Pancreas (tissue), 10 donors: ENCODE measurements around the gene RAD18. TPM values are rescaled to one million over a fixed set of nuclear protein-coding genes. Genes with fewer than 3 reads are reported as not detected.

ENCODE experiments used
- ATAC-seq, 4 donors: fragments of 200-7000 bp; cut with Tn5 transposase; one replicate each; pipeline versions ENCODE4 v1.8.0 to v1.9.1; 2020; ENCODE audit warnings: mild to moderate bottlenecking in 4 of 4, moderate library complexity in 4 of 4
- DNase-seq, 6 donors: peaks; one replicate each; pipeline ENCODE4 v3.0.0-alpha.2; 2020
- FAIRE-seq: peaks from 2 replicates; lab custom pipeline; 2012; peaks lifted over from hg19 to GRCh38; lab: Jason Lieb, UNC
- H3K27ac ChIP-seq, 4 donors: fragments of 200-600 bp; sonication (generic); 1 replicate in 3 of 4; 2 replicates in 1 of 4; pipeline versions ENCODE4 v1.5.0 to v1.8.0; 2020
- H3K27me3 ChIP-seq, 4 donors: fragments of 200-600 bp; one replicate each; pipeline ENCODE4 v1.8.0; 2021
- H3K36me3 ChIP-seq, 3 donors: fragments of 200-600 bp; sonication (generic) in 1 of 3; one replicate each; pipeline versions ENCODE4 v1.5.0 to v1.8.0; 2020 to 2021
- H3K4me1 ChIP-seq, 3 donors: fragments of 200-600 bp; one replicate each; pipeline ENCODE4 v1.8.0; 2021
- H3K4me3 ChIP-seq, 4 donors: fragments of 200-600 bp; sonication (generic) in 2 of 4; one replicate each; pipeline versions ENCODE4 v1.5.0 to v1.8.0; 2020 to 2021
- H3K9me3 ChIP-seq, 4 donors: fragments of 200-600 bp; one replicate each; pipeline ENCODE4 v1.8.0; 2021
- WGBS, 2 donors: extraction: QIAGEN DNeasy Blood & Tissue Kit; methylation state at CpG; one replicate each; pipeline ENCODE4 v1.1.7; 2013; 5-methylcytosine and 5-hydroxymethylcytosine counted together
- intact Hi-C, 3 donors: fragments of 100-400 bp; cut with DNase I; formaldehyde crosslinking; loops; one replicate each; pipeline versions ENCODE4 v1.11.1 to v1.14.2; 2022
- polyA plus RNA-seq, 2 donors: library from polyadenylated mRNA; stranded (reverse); fragments of 200-250 nt; gene quantifications; one replicate each; pipeline ENCODE4 v1.2.3, GENCODE V29; 2013
- total RNA-seq, 6 donors: library from RNA; stranded (reverse); fragmentation: NEBNext Ultra II Directional in 4 of 6; extraction: Animal tissue kit (Norgen Biotek cat#: 25700) in 4 of 6; gene quantifications; one replicate each; pipeline versions ENCODE4 v1.2.1 to v1.2.4, GENCODE V29; 2021 to 2023
- TF ChIP-seq, protein P1 (sequence below), 4 donors: fragments of 200-600 bp; sonication (generic) in 3 of 4; IDR thresholded peaks; one replicate each; pipeline versions ENCODE4 v1.5.0 to v1.8.0; 2021; ENCODE audit warnings: antibody characterized with exemption in 4 of 4
- donor health status: healthy with polysubstance abuse.
- donor health status: DM: no; HTN: no; CAD: no; lungs with moderate emphysema.
- donor health status: DM: no; HTN: no; CAD: no.
- donor health status: control.
- donor health status: control.
- donor health status: Bipolar disorder and iron deficiency.
- donor health status: DM: yes; HTN: yes; CAD: no.
- donor health status: DM: no; HTN: no; CAD: no.
- donor health status: DM: no; HTN: no; CAD: no.
- donor health status: DM: yes; HTN: yes; CAD: no.

RAD18 gene
- total and polyA plus RNA-seq, 8 donors, result 1.2 to 4.3 (median 2.2) TPM

GRCh38 chr3:8893001-8893400 lies 70.3 kb downstream of the RAD18 start:
- DNase-seq (no peak), ATAC-seq (no peak), FAIRE-seq (no peak)
- Histone ChIP-seq H3K4me3 (no peak overlapping the region), H3K36me3 (no peaks in the 10 kb centered on the region), H3K9me3 (no peaks in the 10 kb centered on the region), H3K27ac (no peak overlapping the region), H3K27me3 (no peaks in the 10 kb centered on the region), H3K4me1 (no peaks in the 10 kb centered on the region)
- TF ChIP-seq, protein P1, sequence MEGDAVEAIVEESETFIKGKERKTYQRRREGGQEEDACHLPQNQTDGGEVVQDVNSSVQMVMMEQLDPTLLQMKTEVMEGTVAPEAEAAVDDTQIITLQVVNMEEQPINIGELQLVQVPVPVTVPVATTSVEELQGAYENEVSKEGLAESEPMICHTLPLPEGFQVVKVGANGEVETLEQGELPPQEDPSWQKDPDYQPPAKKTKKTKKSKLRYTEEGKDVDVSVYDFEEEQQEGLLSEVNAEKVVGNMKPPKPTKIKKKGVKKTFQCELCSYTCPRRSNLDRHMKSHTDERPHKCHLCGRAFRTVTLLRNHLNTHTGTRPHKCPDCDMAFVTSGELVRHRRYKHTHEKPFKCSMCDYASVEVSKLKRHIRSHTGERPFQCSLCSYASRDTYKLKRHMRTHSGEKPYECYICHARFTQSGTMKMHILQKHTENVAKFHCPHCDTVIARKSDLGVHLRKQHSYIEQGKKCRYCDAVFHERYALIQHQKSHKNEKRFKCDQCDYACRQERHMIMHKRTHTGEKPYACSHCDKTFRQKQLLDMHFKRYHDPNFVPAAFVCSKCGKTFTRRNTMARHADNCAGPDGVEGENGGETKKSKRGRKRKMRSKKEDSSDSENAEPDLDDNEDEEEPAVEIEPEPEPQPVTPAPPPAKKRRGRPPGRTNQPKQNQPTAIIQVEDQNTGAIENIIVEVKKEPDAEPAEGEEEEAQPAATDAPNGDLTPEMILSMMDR (IDR thresholded peaks at IDR 0.05), result no peak
- intact Hi-C loops, result no loop called here
- 87 to 92% methylated on average over 5 of the region's 5 CpGs for WGBS, 2 donors

GRCh38 chr3:8891774-8892173 lies 71.5 kb downstream of the RAD18 start:
- intact Hi-C loops, result no loop called here
- no peaks in the 10 kb centered on the region for H3K27me3 ChIP-seq
- ATAC-seq (no peak), FAIRE-seq (no peak), DNase-seq (no peak)
- WGBS, 2 donors, result 90 to 91% methylated on average over 1 of the region's 1 CpG
- H3K4me1 ChIP-seq, result no peaks in the 10 kb centered on the region
- TF ChIP-seq, protein P1 (IDR thresholded peaks at IDR 0.05), result no peak
- no peak overlapping the region for H3K4me3 ChIP-seq
- H3K36me3 ChIP-seq, result no peaks in the 10 kb centered on the region
- H3K27ac ChIP-seq, result no peak overlapping the region
- no peaks in the 10 kb centered on the region for H3K9me3 ChIP-seq

DNA sequence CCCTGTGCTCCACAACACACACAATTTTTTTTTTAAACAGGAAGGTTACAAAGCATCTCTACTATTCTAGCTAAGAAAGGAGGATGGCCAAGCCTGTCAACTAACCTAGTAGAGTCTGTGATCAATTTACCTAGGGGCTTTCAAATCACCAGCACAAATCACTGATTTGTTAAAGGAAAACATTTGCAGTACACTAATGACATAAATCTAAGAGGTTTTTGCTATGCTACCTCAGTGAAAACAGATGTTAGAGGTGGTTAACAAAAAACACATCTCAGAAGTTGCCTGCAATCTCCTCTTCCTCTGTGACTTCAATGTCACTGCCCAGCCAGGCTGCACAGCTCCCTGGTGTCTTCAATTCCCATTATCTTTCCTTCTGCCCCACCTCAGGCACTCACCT lies 72.0 kb downstream of the RAD18 start:
- no peaks in the 10 kb centered on the region for H3K36me3 ChIP-seq
- no peak overlapping the region for H3K27ac ChIP-seq
- no peak for FAIRE-seq
- no peak for DNase-seq
- no peaks in the 10 kb centered on the region for H3K4me1 ChIP-seq
- TF ChIP-seq, protein P1 (IDR thresholded peaks at IDR 0.05), result no peak
- H3K9me3 ChIP-seq, result no peaks in the 10 kb centered on the region
- intact Hi-C loops, result no loop called here
- H3K4me3 ChIP-seq, result no peak overlapping the region
- ATAC-seq, result no peak
- H3K27me3 ChIP-seq, result no peaks in the 10 kb centered on the region

DNA sequence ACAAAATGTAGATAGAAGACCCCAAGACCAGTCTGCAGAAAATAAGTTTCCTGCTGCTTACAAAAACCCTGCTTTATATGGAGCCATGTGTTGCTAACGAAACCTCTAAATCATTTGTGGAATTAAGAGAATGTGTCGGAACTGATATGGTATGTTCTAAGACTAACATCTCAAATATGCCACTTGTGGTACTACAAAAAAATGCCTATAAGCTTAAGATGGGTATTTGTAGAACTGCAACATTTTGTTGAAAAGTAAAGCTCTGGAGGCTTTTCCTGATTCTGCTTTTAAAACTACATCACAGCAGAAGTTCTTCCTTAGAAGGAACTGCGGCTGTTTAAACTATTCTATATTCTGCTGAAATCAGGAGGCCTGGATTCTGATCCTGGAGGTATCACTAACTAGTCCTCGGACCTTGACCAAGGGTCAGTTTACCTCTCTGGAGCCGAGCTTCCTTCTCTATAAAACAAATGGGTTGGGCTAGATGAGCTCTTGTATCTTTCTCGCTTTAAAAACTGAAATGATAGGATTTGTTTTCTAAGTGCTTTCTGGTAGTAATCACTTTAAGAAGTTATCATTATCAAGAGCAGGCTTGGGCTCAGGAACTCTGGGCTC lies 74.9 kb downstream of the RAD18 start:
- no peak for DNase-seq
- H3K4me1 ChIP-seq, result no peaks in the 10 kb centered on the region
- H3K9me3 ChIP-seq, result no peaks in the 10 kb centered on the region
- no peak overlapping the region for H3K4me3 ChIP-seq
- intact Hi-C loops, result no loop called here
- H3K36me3 ChIP-seq, result no peaks in the 10 kb centered on the region
- 92 to 96% methylated on average over 6 of the region's 6 CpGs for WGBS, 2 donors
- TF ChIP-seq, protein P1 (IDR thresholded peaks at IDR 0.05), result no peak
- no peak for ATAC-seq
- FAIRE-seq, result no peak
- no peaks in the 10 kb centered on the region for H3K27me3 ChIP-seq
- H3K27ac ChIP-seq, result no peak overlapping the region

DNA sequence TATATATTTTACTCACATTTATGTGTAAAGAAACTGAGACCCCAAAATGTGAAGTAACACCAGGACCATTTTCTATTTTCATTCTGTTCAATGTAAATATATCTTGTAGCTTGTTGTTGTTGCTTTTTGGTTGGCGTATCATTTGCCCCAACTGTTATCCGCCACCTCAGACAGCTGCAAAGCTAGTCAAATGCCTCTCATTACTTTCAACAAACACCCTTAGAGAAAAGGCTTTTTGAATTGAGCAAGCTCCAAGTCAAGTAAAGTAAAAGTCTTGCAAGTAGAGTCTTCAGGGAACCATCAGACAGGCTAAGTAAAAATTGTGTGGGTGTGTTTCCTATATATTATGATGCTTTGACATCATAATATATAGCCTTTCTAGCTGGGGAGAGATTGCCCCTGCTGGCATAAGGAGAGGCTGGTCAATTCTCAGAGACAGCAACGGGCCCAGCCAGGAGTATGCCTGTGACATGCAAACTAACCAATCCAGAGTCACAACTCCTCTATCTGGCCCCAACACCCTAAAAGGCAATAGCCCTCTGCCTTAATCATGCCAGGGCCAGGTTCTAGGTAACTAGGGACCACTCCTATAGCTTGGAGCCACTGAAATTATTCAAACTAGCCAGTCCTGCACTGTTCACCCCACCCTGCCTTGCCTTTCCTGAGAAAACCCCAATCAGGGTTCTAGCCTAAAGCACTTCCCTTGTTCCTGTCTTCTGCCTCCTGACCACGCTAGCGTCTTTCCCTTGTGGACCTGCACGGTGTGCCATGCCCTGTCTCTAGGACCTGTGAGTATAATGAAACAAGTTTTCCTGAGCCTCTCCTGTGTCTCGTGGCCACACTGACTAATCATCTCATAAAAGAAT lies 75.6 kb downstream of the RAD18 start:
- no peak overlapping the region for H3K4me3 ChIP-seq
- H3K27ac ChIP-seq, result no peak overlapping the region
- no peaks in the 10 kb centered on the region for H3K9me3 ChIP-seq
- H3K27me3 ChIP-seq, result no peaks in the 10 kb centered on the region
- FAIRE-seq (no peak), DNase-seq (no peak), ATAC-seq (no peak)
- WGBS, 2 donors, result 79 to 91% methylated on average over 7 of the region's 7 CpGs
- TF ChIP-seq, protein P1 (IDR thresholded peaks at IDR 0.05), result no peak
- intact Hi-C loops, result no loop called here
- no peaks in the 10 kb centered on the region for H3K36me3 ChIP-seq
- no peaks in the 10 kb centered on the region for H3K4me1 ChIP-seq
